ENCODE data around the gene TMCC1.

- no peak for TF ChIP-seq POLR2A (IDR thresholded peaks at IDR 0.05)
- TF ChIP-seq CTCF (IDR thresholded peaks at IDR 0.05): no peak
- no peak for TF ChIP-seq POLR2AphosphoS5 (IDR thresholded peaks at IDR 0.05)
- TF ChIP-seq EP300 (IDR thresholded peaks at IDR 0.05; ENCODE audit: low read depth): no peak
These were observed 65.7 kb downstream of the TMCC1 start for GRCh38 chr3:129827765-129828164.

All from transverse colon (tissue), 4 donors.